IPS-18c (cell line): ENCODE results near the gene ZNF143.
A peak's percentile ranks its signal among the peaks of the same experiment; 100 is the strongest.
"Not testable (repeated sequence)": the region's sequence is repeated elsewhere in the genome, so short reads cannot be mapped to it uniquely, and the experiment has no call there.

Experiments used
- H3K4me3 ChIP-seq: 2 replicates; pipeline ENCODE4 v1.7.0; 2013; ENCODE audit warnings: low read depth, mild to moderate bottlenecking, low read length, moderate library complexity; ENCODE audit not compliant: insufficient read depth
- H3K9me3 ChIP-seq: one replicate; pipeline ENCODE4 v1.6.1; 2013; ENCODE audit warnings: mild to moderate bottlenecking, low read length, moderate library complexity; ENCODE audit not compliant: control insufficient read depth, insufficient read depth

The ZNF143 gene

DNA sequence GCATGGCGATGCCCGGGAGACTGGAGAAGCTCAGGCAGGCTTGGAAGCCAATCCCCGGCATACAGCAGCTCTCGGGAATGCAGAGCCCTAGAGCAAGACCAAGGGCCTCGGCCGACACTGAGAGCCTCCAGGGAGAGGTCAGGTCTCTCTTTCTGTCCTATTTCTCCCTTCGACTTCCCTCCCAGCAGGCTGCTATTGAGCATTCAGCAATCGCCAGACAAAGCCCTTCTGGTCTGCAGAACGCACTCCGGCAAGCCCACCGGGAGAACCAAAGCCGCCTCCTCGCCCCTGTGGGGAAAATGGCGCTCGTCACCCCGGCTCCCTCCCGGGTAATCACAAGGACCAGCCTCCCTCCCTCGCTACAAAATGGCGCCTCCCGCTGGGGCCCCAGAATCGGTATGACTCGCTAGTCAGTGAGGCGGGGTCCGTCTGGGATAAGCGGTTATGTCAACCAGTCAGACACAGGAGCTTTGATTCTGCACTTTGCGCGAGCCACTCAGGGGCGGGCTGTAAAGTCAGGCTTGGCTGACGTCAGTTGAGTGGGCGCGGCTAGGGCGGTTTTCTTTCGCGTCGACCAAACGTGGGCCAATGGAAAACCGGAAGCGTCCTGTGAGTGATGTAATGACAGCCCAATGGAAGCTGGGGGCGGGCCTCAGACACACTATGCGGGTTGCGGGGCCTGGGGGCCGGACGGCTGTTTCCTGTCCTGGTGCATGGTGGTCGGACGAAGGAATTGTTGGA, at the start of gene ZNF143:
ZNF143 (plus strand) TSS at position 691 of the 741 bp plus-strand sequence. CDS start 10,297 bp downstream, outside the sequence.
- Histone ChIP-seq H3K9me3 (no peaks in the 10 kb centered on the region), H3K4me3 (peak within 1 kb of the TSS; percentile 92)

DNA sequence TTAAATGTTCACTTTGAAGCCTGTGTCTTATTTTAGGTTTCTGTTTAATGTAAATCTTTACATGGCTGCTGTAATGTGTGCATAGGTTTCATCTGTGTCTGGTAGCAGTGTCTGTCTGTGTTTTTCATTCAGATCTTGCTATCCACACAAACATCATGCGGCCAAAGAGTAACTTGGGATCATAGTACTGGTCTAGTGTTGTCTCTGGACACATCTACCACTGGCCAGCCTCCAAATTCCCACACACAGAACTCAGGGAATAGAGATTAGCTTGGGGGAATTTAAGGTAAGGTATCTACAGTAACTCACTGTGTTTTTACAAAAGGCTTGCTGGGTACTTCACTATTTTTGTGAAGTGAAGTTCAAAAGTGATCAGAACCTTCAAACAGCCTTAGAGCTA, 32.1 kb upstream of the ZNF143 start:
- Histone ChIP-seq H3K4me3 (no peak overlapping the region), H3K9me3 (no peaks in the 10 kb centered on the region)

DNA sequence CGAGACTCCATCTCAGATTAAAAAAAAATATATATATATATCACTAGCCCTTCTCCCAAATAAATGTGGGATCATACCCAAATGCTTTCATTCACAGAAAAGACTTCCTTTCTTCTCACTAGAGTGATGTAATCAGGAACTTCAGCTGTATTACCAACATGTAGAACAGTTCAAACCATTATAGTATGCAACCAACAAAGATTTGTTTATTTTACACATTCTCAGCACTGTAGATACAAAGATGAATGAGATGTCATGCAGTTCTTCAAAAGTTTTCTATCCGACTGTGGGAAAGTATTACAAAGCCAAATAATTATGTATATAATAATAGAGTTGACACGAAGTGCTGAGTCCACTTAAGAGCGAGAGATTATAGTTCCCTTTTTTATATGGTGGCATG, 22.2 kb upstream of the ZNF143 start:
- no peaks in the 10 kb centered on the region for H3K9me3 ChIP-seq

DNA sequence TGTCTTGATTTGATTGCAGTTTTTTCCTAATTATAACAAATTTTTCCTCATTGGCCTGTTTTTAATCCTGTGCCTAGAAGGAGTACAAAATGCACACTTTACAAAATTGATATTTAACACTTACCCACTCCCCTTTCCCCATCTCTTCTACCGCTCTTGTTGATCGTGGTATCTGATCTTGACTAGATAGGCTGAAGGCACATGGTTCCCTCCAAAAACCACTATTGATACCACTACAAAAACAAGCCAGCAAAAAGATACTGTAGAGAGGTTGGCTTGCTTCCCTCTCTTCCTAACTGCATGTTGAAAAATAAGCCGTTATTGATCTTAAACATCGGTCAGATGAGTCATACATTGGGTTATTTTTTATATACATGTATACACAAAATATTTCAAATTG, 14.6 kb upstream of the ZNF143 start:
- H3K9me3 ChIP-seq = peaks cover 2% of the 10 kb centered on the region
- H3K4me3 ChIP-seq = no peak overlapping the region

More for the DNA sequence above, 22.2 kb upstream of the ZNF143 start:
- H3K4me3 ChIP-seq = no peak overlapping the region

DNA sequence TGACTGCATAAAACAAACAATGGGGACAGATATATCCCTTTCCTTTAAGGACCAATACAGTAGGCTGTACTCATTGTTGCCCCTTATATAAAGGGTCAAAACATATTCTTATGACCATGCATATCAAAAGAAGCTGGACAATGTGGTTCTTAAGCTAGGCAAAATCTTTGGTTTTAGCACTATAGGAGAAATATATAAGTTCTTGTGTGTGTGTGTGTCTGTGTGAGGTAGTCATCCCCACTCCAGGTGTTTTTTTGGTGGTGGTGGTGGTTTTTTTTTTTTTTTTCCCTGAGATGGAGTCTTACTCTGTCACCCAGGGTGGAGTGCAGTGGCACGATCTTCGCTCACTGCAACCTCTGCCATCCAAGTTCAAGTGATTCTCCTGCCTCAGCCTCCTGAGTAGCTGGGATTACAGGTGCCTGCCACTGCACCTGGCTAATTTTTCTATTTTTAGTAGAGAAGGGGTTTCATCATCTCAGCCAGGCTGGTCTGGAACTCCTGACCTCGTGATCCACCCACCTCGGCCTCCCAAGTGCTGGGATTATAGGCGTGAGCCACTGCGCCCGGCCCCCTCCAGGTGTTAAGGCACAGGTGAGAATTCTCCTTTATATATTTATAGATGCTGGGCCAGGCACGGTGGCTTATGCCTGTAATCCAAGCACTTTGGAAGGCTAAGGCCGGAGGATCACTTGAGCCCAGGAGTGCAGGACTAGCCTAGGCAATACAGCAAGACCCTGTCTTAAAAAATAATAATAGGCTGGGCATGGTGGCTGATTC, 12.0 kb upstream of the ZNF143 start:
- Histone ChIP-seq H3K9me3 (peaks cover 6% of the 10 kb centered on the region), H3K4me3 (no peak overlapping the region)

DNA sequence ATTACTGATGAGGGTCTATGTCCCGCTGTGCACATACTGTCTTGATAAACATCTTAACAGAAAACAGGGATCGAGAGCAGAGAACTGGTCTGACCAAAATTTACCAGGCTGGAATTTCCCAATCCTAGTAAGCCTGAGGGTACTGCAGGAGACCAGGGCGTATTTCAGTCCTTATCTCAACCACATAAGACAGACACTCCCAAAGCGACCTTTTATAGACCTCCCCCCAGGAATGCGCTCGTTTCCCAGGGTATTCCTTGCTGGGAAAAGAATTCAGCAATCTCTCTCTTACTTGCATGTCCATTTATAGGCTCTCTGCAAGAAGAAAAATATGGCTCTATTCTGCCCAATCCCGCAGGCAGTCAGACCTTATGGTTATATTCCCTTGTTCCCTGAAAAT, 8.8 kb upstream of the ZNF143 start:
- not testable (repeated sequence) for H3K9me3 ChIP-seq, H3K4me3 ChIP-seq

DNA sequence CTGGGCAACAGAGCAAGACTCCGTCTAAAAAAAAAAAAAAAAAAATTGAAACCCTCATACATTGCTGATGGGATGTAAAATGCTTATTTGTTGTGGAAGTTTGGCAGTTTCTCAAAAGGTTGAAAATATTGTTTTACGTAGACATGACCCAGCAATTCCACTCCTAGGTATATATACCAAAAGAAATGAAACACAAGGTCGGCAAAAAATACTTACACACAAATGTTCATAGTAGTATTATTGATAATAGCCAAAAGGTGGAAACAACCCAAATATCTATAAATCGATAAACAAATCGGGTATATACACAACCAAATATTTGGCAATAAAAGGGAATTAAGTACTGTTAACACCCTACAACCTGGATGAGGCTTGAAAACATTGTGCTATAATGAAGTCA, 5.1 kb upstream of the ZNF143 start:
- Histone ChIP-seq H3K4me3 (no peak overlapping the region), H3K9me3 (peaks cover 4% of the 10 kb centered on the region)

DNA sequence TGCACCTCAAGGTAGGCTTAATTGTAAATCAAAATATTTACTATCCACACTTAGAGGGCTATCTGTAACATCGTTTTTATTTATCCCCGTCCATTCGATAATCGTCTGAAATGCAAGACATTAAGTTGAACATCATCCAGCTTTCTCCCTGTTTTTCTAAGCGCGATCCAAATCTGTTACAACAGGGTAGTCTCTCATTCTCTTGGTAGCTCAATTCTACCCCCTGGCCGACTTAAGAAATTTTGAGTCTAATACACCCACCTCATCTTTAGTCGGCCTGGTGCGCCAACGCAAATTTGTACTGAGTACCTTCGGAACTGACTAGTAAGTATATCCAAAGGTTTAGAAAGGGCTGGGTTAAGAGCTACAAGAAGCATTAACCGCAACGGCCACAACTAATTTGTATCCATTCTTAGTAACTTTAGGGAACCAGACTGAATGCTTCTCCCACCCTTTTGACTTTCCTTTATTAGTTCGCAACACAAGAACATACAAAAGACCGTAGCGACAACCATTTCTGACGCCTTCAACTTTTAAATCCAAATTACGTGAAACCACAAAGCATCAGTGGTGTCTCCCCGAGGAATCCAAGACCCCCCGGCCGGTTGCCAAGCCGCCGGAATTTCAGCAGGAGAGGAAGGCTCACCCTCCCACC, 1.0 kb upstream of the ZNF143 start:
- no peaks in the 10 kb centered on the region for H3K9me3 ChIP-seq

DNA sequence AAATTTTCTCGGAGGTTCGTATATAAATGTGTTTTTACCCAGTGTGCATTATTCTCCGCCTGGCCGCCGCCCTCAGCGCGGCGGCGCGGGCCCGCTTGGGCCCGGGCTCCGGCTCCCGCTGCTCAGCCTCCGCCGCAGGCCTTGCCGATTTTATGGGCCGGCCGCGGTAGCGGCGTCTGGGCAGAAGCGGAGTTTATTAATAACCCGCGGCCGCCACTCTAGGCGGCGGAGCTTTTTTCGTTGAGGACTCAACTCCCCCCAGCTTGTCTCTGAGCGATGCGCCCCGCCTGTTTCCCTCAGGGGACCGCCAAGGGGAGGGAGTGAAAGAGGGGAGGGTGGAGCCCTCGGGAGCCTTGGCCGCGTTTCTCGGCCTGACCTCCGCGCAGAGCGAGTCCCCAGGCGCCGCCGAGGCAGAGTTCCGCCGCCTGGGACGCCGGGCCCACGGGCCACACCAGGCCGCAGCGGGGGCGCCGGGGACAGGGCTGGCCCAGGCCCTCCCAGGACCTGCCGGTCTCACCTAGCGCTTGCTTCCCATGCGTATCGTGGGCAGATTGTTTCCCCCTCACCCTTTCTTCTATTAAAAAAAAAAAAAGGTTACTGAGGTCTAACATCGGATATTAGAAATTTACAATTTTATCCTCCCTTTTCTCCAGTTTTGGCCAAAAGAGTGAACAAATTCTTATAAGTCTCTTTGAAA, 399 bp downstream of the ZNF143 start:
- peak overlapping the region; percentile 92 for H3K4me3 ChIP-seq
- H3K9me3 ChIP-seq = no peaks in the 10 kb centered on the region

More for the DNA sequence above, 1.0 kb upstream of the ZNF143 start:
- peak overlapping the region; percentile 71 for H3K4me3 ChIP-seq

DNA sequence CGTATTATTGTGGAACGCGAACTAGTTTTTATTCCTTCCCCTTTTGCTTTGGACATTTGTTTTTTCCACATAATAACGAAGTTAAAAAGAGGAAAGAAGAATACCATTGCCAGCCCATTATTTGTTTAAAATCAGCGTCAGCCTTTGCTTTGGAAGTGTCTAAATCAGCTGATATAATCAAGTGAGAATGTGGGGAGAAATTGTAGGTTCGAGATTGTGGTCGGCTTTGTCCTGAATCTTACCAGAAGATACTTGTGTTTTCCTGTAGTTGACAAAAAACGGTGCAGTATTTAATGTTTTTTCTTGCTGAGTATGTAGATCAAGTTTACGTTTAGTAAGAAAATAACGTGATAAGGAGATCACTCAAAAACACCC, 935 bp downstream of the ZNF143 start:
- H3K9me3 ChIP-seq = no peaks in the 10 kb centered on the region
- H3K4me3 ChIP-seq = peak overlapping the region; percentile 92

DNA sequence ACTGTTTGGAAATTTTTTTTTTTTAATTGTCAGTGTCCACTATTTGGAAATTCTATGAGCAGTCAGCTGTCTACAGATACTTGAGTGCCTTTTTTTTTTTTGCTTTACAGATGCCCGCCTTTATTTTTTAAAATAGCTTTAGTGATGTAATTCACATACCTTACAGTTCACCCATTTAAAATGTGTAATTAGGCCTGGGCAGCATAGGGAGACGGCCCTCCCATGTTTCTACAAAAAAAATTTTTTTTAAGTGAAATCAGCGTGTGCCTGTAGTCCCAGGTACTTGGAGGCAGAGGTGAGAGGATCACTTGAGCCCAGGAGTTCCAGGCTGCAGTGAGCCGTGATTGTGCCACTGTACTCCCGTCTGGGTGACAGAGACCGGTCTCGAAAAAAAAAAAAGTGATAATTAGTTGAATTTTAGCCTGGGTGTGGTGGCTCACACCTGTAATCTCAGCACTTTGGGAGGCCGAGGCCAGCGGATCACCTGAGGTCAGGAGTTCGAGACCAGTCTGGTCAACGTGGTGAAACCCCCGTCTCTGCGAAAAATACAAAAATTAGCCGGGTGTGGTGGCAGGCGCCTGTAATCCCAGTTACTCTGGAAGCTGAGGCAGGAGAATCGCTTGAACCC, 1.5 kb downstream of the ZNF143 start:
- Histone ChIP-seq H3K9me3 (no peaks in the 10 kb centered on the region), H3K4me3 (peak overlapping the region; percentile 92; the same call in 1 of the 2 replicates)

DNA sequence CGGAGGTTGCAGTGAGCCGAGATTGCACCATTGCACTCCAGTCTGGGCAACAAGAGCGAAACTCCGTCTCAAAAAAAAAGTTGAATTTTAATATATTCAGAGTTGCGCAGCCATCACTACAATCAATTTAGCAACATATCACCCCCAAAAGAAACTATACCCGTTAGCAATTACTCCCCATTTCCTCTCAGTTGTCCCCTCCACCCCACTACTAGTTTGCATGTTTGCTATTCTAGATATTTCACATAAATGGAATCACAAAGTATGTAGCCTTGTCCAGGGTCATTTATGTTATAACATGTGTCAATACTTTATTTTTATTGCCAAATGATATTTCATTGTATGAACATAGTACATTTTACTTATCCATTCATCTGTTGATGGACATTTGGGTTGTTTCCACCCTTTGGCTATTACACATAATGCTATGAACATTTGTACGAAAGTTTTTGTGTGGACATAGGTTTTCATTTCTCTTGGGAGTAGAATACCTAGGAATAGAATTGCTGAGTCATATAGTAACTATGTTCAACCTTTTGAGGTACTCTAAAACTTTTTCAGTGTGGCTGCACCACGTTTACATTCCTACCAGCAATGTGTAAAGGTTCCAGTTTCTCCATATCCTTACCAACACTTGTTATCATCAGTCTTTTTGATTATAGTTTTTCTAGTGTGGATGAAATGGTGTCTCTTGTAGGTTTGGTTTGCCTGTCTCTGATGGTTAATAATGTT, 2.2 kb downstream of the ZNF143 start:
- H3K4me3 ChIP-seq = no peak overlapping the region

DNA sequence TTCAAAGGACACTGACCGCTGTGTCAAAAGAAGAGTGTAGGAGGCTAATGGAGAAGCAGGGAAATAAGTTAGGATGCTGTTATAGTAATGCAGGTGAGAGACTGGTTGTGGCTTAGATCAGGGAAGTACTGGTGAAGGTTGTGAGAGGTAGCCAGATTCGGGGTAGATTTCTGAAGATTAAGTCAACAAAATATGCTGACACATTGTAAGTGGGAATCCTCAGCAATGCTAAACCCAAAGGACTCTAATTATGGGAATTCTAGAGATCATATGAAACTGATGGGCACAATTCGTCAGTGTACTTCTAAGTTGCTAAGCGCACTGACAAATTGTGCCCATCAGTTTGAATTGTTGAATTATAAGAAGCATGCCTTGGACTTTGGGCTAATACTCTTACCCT, 10.0 kb downstream of the ZNF143 start:
- H3K4me3 ChIP-seq = no peak overlapping the region
- no peaks in the 10 kb centered on the region for H3K9me3 ChIP-seq

More for the DNA sequence above, 2.2 kb downstream of the ZNF143 start:
- no peaks in the 10 kb centered on the region for H3K9me3 ChIP-seq

DNA sequence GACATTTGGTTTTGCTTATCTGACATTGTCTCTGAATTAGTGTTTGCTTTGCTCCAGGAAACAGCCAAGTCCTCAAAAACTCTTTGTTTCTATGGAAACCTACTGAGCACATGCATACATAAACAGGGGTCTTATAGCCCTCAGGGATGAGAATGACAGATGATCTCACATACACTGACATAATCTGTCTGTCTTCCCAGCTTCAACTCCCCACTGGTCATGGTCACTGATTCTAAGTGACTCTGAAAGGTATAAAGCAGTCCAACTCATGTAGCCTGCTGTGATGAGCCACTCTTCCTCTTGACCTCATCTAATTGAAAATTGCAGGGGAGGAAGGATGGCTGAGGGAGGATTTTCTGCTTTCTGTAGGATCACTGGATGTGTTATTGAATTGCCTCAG, 12.6 kb downstream of the ZNF143 start:
- no peak overlapping the region for H3K4me3 ChIP-seq
- no peaks in the 10 kb centered on the region for H3K9me3 ChIP-seq

DNA sequence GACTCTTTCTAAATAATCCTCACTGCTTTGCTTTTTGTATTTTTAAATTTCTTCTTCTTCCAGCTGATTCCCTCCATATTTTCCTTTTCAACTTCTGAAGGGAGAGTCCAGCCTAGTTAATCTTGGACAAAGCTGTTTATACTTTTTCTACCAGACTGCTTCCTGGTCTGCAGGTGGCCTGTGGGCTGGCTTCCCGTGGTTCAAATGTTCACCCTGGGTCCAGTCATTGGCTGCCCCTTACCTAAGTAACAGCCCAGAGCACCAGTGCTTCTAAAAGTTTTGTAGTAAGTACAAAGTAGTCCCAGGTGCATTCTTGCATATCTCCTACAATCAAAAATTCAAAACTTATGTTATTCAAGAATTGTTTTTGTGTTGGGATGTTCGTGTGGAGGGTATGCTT, 19.1 kb downstream of the ZNF143 start:
- no peaks in the 10 kb centered on the region for H3K9me3 ChIP-seq
- H3K4me3 ChIP-seq = no peak overlapping the region

DNA sequence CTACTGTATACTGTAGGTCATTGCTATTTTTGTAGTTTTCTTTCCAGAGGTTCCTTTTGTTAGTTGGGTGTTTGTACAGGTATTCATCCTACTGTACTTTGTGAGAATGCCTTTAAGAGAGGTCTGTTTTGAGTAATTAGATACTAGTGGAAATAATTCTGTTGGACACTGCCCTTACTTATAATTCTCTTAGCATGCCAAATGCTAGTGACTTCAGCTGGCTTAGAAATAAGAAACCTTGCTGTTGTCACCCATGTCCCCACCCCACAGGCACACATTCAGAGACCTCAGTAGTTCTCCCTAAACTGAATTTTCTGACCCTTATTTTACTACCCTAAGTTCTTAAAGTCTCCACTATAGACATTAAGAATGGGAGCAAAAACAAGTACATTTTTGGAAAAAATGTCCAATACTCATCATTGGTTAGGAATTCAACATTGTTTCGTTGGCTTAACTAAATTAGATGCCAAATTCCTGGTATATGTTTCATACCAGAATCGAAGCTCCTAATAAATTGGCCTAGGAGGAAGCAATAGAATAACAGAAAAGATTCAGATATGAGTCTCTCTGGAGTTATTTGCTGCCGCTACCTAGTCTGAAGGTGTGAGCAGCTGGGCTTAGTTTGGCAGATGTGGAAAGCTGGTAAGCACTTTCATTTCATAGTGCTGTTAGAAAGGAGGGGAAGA, 28.4 kb downstream of the ZNF143 start:
- no peak overlapping the region for H3K4me3 ChIP-seq
- no peaks in the 10 kb centered on the region for H3K9me3 ChIP-seq
